Renal cortex interstitium (tissue), 15 donors: Measurements from ENCODE around the gene UBE2A. TPM values are rescaled to one million over a fixed set of nuclear protein-coding genes. Genes with fewer than 3 reads are reported as not detected.

Experiments used
- DNase-seq, 11 donors: peaks; one replicate each; pipeline ENCODE4 v3.0.0-alpha.2; 2013; ENCODE audit warnings: low read depth in 9 of 11, low spot score in 4 of 11; ENCODE audit errors: extremely low read depth in 1 of 11
- long read RNA-seq, 16 experiments: transcript quantifications; one replicate each; lab custom pipeline, GENCODE V29; 2026
- polyA plus RNA-seq, 3 donors: library from polyadenylated mRNA; unstranded; fragments of 120-200 nt; gene quantifications; one replicate each; pipeline ENCODE4 v1.2.1, GENCODE V29; 2013; ENCODE audit not compliant: insufficient read length in 3 of 3

UBE2A gene
- polyA plus RNA-seq, result 10 to 100 TPM; 83.2 to 97.7 (median 90.2) TPM
- long read RNA-seq, donor 1, transcript UBE2A-202 (6 exons, 1,874 nt), result major isoform, 11 of 22 reads
- long read RNA-seq, donor 1, partial matches to known transcripts, result 6 of 22 reads
- long read RNA-seq, donor 1, other reads (novel, unspliced or antisense), result 0 of 22 reads
- long read RNA-seq, donor 2, transcript UBE2A-202 (6 exons, 1,874 nt), result major isoform, 12 of 27 reads
- long read RNA-seq, donor 2, partial matches to known transcripts, result 0 of 27 reads
- long read RNA-seq, donor 2, other reads (novel, unspliced or antisense), result 6 of 27 reads
- long read RNA-seq, donor 3, transcript UBE2A-202 (6 exons, 1,874 nt), result major isoform, 11 of 26 reads
- long read RNA-seq, donor 3, partial matches to known transcripts, result 0 of 26 reads
- long read RNA-seq, donor 3, other reads (novel, unspliced or antisense), result 6 of 26 reads
- long read RNA-seq, donor 4, transcript UBE2A-206 (5 exons, 1,381 nt), result minor isoform, 5 of 19 reads
- long read RNA-seq, donor 4, transcript UBE2A-202 (6 exons, 1,874 nt), result major isoform, 9 of 19 reads
- long read RNA-seq, donor 4, partial matches to known transcripts, result 0 of 19 reads
- long read RNA-seq, donor 4, other reads (novel, unspliced or antisense), result 0 of 19 reads
- long read RNA-seq, donor 5, transcript UBE2A-205 (2 exons, 704 nt), result minor isoform, 7 of 144 reads
- long read RNA-seq, donor 5, transcript UBE2A-202 (6 exons, 1,874 nt), result major isoform, 21 of 144 reads
- long read RNA-seq, donor 5, transcript UBE2A-204 (3 exons, 686 nt), result minor isoform, 5 of 144 reads
- long read RNA-seq, donor 5, partial matches to known transcripts, result 66 of 144 reads
- long read RNA-seq, donor 5, other reads (novel, unspliced or antisense), result 32 of 144 reads
- long read RNA-seq, donor 6, transcript UBE2A-202 (6 exons, 1,874 nt), result major isoform, 11 of 26 reads
- long read RNA-seq, donor 6, transcript UBE2A-206 (5 exons, 1,381 nt), result minor isoform, 5 of 26 reads
- long read RNA-seq, donor 6, partial matches to known transcripts, result 0 of 26 reads
- long read RNA-seq, donor 6, other reads (novel, unspliced or antisense), result 0 of 26 reads
- long read RNA-seq, donor 7, transcript UBE2A-202 (6 exons, 1,874 nt), result major isoform, 13 of 66 reads
- long read RNA-seq, donor 7, partial matches to known transcripts, result 42 of 66 reads
- long read RNA-seq, donor 7, other reads (novel, unspliced or antisense), result 6 of 66 reads
- long read RNA-seq, donor 8, transcript UBE2A-203 (3 exons, 2,643 nt), result minor isoform, 7 of 57 reads
- long read RNA-seq, donor 8, transcript UBE2A-206 (5 exons, 1,381 nt), result minor isoform, 6 of 57 reads
- long read RNA-seq, donor 8, transcript UBE2A-202 (6 exons, 1,874 nt), result major isoform, 27 of 57 reads
- long read RNA-seq, donor 8, partial matches to known transcripts, result 0 of 57 reads
- long read RNA-seq, donor 8, other reads (novel, unspliced or antisense), result 5 of 57 reads
- long read RNA-seq, donor 9, transcript UBE2A-202 (6 exons, 1,874 nt), result major isoform, 17 of 38 reads
- long read RNA-seq, donor 9, partial matches to known transcripts, result 14 of 38 reads
- long read RNA-seq, donor 9, other reads (novel, unspliced or antisense), result 0 of 38 reads
- long read RNA-seq, donor 10, transcript UBE2A-202 (6 exons, 1,874 nt), result major isoform, 10 of 34 reads
- long read RNA-seq, donor 10, partial matches to known transcripts, result 18 of 34 reads
- long read RNA-seq, donor 10, other reads (novel, unspliced or antisense), result 0 of 34 reads
- long read RNA-seq, donor 11, transcript UBE2A-202 (6 exons, 1,874 nt), result major isoform, 12 of 20 reads
- long read RNA-seq, donor 11, partial matches to known transcripts, result 0 of 20 reads
- long read RNA-seq, donor 11, other reads (novel, unspliced or antisense), result 0 of 20 reads
- long read RNA-seq, donor 12, partial matches to known transcripts, result 0 of 5 reads
- long read RNA-seq, donor 12, other reads (novel, unspliced or antisense), result 0 of 5 reads
- long read RNA-seq, donor 13, transcript UBE2A-206 (5 exons, 1,381 nt), result minor isoform, 8 of 66 reads
- long read RNA-seq, donor 13, transcript UBE2A-202 (6 exons, 1,874 nt), result major isoform, 37 of 66 reads
- long read RNA-seq, donor 13, partial matches to known transcripts, result 0 of 66 reads
- long read RNA-seq, donor 13, other reads (novel, unspliced or antisense), result 13 of 66 reads
- long read RNA-seq, donor 14, transcript UBE2A-202 (6 exons, 1,874 nt), result major isoform, 13 of 25 reads
- long read RNA-seq, donor 14, partial matches to known transcripts, result 0 of 25 reads
- long read RNA-seq, donor 14, other reads (novel, unspliced or antisense), result 0 of 25 reads
- long read RNA-seq, donor 15, partial matches to known transcripts, result 0 of 6 reads
- long read RNA-seq, donor 15, other reads (novel, unspliced or antisense), result 0 of 6 reads
- long read RNA-seq, donor 16, transcript UBE2A-204 (3 exons, 686 nt), result minor isoform, 8 of 160 reads
- long read RNA-seq, donor 16, transcript UBE2A-202 (6 exons, 1,874 nt), result major isoform, 27 of 160 reads
- long read RNA-seq, donor 16, transcript UBE2A-203 (3 exons, 2,643 nt), result minor isoform, 9 of 160 reads
- long read RNA-seq, donor 16, partial matches to known transcripts, result 60 of 160 reads
- long read RNA-seq, donor 16, other reads (novel, unspliced or antisense), result 39 of 160 reads

DNA sequence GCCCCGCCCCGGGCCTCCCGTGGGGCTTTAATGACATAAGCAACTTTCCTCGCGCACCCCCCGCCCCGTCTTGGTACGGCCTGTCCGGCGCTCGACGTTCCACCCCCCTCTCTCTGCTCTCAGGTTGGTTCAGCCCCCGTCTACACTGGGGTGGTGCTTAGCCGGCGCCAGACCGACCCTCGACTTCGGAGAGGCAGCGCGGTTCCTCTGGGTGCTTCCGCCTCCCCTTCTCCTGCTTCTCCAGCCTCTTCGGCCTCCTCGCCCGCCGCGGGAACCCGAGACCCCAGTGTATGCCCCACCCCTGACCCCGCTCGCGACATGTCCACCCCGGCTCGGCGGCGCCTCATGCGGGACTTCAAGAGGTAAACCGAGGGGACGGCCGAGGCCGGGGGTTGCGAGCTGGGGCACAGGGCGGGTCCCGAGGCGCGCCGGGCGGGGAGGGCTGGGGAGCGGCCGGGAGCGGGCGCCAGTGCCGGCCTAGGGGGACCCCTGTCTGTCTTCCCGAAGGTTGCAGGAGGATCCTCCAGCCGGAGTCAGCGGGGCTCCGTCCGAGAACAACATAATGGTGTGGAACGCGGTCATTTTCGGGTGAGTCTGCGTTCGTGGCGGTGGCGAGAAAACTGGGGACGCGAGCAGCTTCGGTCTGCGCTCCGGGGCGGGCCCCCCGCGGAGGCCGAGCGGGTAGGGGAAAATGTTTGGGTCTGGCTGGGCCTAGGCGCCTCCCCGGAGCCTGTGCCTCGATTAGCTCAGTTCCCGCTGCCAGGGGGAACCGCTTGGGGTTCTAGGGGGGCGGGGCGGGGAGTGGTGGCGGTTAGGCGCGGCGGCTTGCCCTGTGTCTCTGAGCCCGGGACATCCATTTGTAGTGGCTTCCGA is at the start of gene UBE2A:
Gene UBE2A, plus strand, starts transcription at position 170 of the 873 bp plus-strand sequence. Its CDS starts 149 bp downstream, at position 319.
- DNase-seq, result peak; percentile 53 to 87 (median 82)

DNA sequence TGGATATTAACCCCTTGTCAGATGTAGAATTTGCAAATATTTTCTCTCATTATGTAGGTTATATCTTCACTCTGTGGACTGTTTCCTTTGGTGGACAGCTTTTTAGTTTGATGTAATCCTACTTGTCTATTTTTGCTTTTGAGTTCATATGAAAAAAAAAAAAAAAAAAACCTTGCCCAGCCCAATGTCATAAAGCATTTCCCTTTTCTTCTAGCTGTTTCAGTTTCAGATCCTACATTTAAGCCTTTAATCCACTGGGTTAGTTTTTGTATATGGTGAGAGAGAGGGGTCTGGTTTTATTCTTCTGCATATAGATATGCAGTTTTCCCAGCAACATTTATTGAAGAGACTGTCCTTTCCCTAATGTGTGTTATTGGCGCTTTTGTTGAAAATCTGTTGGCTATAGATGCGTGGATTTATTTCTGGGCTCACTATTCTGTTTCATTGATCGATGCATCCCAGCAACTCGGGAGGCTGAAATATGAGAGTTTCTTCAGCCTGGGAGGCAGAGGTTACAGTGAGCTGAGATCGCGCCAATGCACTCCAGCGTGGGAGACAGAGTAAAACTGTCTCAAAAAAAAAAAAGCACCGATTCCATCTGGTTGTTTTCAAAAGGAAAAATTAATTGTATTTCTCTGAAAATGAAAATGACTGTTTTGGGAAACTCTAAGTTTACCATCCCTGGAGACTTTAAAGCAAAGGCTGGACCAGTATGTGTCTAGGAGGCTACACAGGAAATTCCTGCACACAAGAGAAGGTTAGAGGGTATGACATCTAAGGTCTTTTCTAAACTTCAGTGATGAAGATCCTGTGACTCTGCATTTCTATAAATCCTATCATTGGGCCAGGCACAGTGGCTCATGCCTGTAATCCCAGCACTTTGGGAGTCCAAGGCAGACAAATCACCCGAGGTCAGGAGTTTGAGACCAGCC is 44.8 kb upstream of the UBE2A start:
- peak in 1 of 11 donors; percentile 2 for DNase-seq

DNA sequence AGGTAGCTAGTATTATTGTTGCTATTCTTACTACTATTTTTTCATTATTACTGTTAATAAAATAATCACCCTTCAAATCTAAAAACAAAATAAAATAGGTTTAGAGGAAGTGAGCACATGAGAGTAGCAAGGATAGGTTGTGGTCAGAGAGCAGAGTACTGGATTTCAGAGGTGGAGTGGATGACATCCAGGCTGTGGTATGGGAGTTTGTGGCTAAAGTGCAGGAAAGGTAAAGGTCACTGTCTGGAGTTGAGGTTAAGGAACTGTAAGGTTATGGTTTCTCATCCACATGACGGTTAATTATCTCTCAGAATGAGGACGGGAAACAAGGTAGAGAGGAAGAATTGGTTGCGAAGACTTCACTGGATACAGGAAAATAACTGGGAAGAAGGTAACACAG is 36.9 kb upstream of the UBE2A start:
- no peak for DNase-seq

- no peak for DNase-seq
Observed at GRCh38 chrX:119539872-119540271, 34.5 kb upstream of the UBE2A start.

- DNase-seq, result no peak
Observed at GRCh38 chrX:119541188-119541587, 33.2 kb upstream of the UBE2A start.

- no peak for DNase-seq
Observed at GRCh38 chrX:119549327-119550016, 24.9 kb upstream of the UBE2A start.

GRCh38 chrX:119552508-119552907 is 21.9 kb upstream of the UBE2A start:
- no peak for DNase-seq

- peak; percentile 69 to 93 (median 85) for DNase-seq
Observed at GRCh38 chrX:119565107-119565663, 9.2 kb upstream of the UBE2A start, which contains the start of gene STEEP1. Gene STEEP1, minus strand, starts transcription at chrX:119565409. Its CDS starts 54 bp downstream, at chrX:119565355.

DNA sequence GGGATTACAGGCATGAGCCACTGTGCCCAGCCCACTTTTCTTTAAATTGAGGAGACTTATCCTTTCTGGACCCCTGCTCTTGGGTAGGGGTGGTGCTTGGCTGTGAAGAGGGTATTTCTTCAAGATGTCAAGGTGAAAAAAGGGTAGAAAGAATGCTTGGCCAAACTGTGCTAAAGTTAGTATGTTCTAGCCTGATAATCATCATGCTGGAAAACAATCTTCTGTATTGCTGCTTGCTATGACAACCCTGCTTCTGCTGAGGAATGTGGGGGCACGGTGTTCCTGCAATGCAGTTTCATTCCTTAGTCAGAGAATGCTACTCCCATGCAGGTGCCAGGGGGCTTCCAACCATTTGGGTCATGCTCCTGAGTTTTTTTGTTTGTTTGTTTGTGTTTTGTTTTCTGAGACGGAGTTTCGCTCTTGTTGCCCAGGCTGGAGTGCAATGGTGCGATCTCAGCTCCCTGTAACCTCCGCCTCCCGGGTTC is 4.0 kb upstream of the UBE2A start:
- DNase-seq, result no peak

GRCh38 chrX:119573222-119573621 is 1.1 kb upstream of the UBE2A start:
- DNase-seq, result no peak

- peak in 4 of 11 donors; percentile 9 to 12 (median 10) for DNase-seq
Observed at GRCh38 chrX:119573840-119574393, 446 bp upstream of the UBE2A start.

DNA sequence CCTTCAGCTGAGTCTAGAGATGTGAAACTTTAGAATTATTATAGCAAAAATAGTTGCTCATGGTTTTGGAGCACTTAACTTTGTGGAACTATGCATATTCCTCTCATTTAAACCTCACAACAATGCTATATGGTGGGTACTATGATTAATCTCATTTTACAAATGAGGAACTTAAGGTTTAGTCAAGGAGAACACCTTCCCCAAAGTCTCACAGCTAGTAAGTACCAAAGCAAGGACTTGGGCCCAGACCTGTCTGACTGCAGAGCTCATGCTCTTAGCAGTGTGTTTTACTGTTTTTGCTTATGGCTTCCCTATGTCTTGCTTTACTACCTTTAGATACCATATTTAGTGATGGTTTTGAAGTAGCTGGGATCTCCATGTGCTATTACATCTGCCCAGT is 5.1 kb downstream of the UBE2A start:
- DNase-seq, result no peak

DNA sequence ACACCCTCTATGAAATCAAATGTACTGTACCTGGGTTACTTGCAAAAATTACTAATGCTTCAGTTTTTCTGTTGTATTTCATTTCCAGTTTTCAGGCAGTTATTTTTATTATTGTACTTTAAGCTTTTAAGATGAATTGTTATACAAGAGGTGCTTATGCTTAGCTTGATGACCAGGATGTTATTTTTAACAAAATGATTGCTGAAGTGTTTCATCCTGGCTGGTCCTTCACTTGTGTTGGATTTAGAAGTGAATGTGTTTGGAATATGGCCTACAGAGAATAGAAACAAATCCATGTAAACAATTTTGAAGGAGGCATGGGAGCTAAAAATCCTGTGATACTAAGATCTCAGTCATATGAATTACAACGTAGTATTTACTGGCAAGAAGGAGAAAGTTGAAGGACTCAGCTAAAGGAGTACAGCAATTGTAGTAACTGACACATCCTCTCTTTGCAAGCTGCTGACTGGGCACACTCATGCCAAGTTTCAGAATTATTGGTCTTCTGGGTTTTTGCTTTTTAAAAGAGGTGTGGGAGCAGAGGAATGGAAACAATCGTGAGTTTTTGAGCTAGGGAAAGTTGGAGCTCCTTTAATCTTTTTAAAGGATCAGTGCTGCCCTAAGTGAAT is 9.2 kb downstream of the UBE2A start:
- no peak for DNase-seq
